ACHN (cell line): ENCODE data around the gene ERBB2.

Experiments
- DNase-seq: peaks from one replicate; pipeline ENCODE4 v3.0.0-alpha.2; 2015
- in situ Hi-C: cut with HindIII; loops from 2 replicates; pipeline ENCODE4 v1.10.0; 2017; ENCODE audit warnings: low sequenced_read_pairs, low pct_ligation_motif_present, low pct_unique_long_range_greater_than_20kb

Gene ERBB2

GRCh38 chr17:39765766-39766165 lies 65.9 kb downstream of the ERBB2 start:
- in situ Hi-C loops: no loop called here
- no peak for DNase-seq

- in situ Hi-C loops: no loop called here
- DNase-seq: no peak
Measured at GRCh38 chr17:39767147-39767546, 67.3 kb downstream of the ERBB2 start.

GRCh38 chr17:39769974-39770587 lies 70.2 kb downstream of the ERBB2 start:
- DNase-seq: no peak
- in situ Hi-C loops: no loop called here

- no peak for DNase-seq
- in situ Hi-C loops: no loop called here
Measured at GRCh38 chr17:39772415-39772814, 72.6 kb downstream of the ERBB2 start.

GRCh38 chr17:39772987-39773934 lies 73.4 kb downstream of the ERBB2 start:
- DNase-seq: no peak
- in situ Hi-C loops: no loop called here

GRCh38 chr17:39774047-39774446 lies 74.2 kb downstream of the ERBB2 start:
- in situ Hi-C loops: no loop called here
- no peak for DNase-seq

GRCh38 chr17:39775031-39775430 lies 75.2 kb downstream of the ERBB2 start:
- in situ Hi-C loops: no loop called here
- DNase-seq: no peak

GRCh38 chr17:39776252-39776651 lies 76.4 kb downstream of the ERBB2 start:
- in situ Hi-C loops: no loop called here
- DNase-seq: no peak

- in situ Hi-C loops: no loop called here
- DNase-seq: no peak
Measured at GRCh38 chr17:39777534-39778365, 77.9 kb downstream of the ERBB2 start.
